Spleen (tissue), 7 donors: ENCODE data around the gene PDZD8.

Source experiments
- CTCF ChIP-seq, 11 experiments: fragments of 200-600 bp in 7 of 11; fragments of 450-650 bp in 4 of 11; sonication (generic) in 4 of 11; IDR thresholded peaks in 8 of 11; conservative IDR thresholded peaks in 3 of 11; 1 replicate in 7 of 11; 2 replicates in 4 of 11; pipeline versions ENCODE4 v1.4.0 to v1.8.0; 2016 to 2021; ENCODE audit warnings: antibody characterized with exemption in 11 of 11, inconsistent platforms in 4 of 11, mild to moderate bottlenecking in 1 of 11
- POLR2A ChIP-seq, 3 donors: fragments of 450-650 bp; IDR thresholded peaks; one replicate each; pipeline ENCODE4 v1.5.1; 2017; ENCODE audit warnings: antibody characterized with exemption in 3 of 3, mild to moderate bottlenecking in 1 of 3
- donor health status: DM: no; HTN: no; CAD: no; lungs with moderate emphysema.
- donor health status: DM: no; HTN: no; CAD: no.
- donor health status: DM: no; HTN: no; CAD: no.

- TF ChIP-seq CTCF (IDR thresholded peaks at IDR 0.05 in 8 of 11, conservative IDR thresholded peaks at IDR 0.05 in 3 of 11) = no peak
- TF ChIP-seq POLR2A (IDR thresholded peaks at IDR 0.05) = no peak
Measured at GRCh38 chr10:117239051-117239450, 136.2 kb downstream of the PDZD8 start.
